IPS-20b (cell line): ENCODE data around the gene KLHDC7B.

Source experiments
- H3K27ac ChIP-seq: one replicate; pipeline ENCODE4 v1.5.1; 2013; ENCODE audit warnings: low read length
- H3K27me3 ChIP-seq: 2 replicates; pipeline ENCODE4 v1.6.1; 2013; ENCODE audit warnings: mild to moderate bottlenecking, low read length, inconsistent platforms; ENCODE audit not compliant: insufficient read depth
- H3K36me3 ChIP-seq: 2 replicates; pipeline ENCODE4 v1.6.1; 2013; ENCODE audit warnings: low read depth, mild to moderate bottlenecking, inconsistent platforms, low read length, moderate library complexity; ENCODE audit not compliant: insufficient read depth
- H3K4me1 ChIP-seq: 2 replicates; pipeline ENCODE4 v1.6.1; 2013; ENCODE audit warnings: mild to moderate bottlenecking, control low read depth, inconsistent platforms, low read length, moderate library complexity; ENCODE audit not compliant: insufficient read depth
- H3K4me3 ChIP-seq: 2 replicates; pipeline ENCODE4 v1.5.1; 2013; ENCODE audit warnings: mild to moderate bottlenecking, low read length, inconsistent platforms
- H3K9ac ChIP-seq: 2 replicates; pipeline ENCODE4 v1.6.1; 2013; ENCODE audit warnings: low read depth, mild to moderate bottlenecking, inconsistent platforms, low read length, moderate library complexity
- H3K9me3 ChIP-seq: 2 replicates; pipeline ENCODE4 v1.6.1; 2013; ENCODE audit warnings: mild to moderate bottlenecking, low read depth, low read length, inconsistent platforms; ENCODE audit not compliant: insufficient read depth

KLHDC7B gene

DNA sequence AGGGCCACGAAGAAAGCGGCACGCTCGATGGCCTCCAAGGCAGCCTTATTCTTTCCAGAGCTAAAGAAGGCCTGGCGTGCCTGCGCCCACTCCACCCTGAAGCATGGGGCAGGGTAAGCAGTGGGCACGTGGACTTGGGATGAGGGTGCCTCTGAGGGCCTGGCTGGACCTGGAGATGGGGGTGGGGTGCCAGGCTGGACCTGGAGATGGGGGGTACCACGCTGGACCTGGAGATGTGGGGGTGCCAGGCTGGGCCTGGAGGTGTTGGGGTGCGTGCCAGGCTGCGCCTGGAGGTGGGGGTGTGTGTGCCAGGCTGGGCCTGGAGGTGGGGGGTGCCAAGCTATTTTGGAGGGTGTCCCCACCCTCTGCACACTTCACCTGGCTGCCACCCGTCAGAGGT lies 27.3 kb downstream of the KLHDC7B start:
- Histone ChIP-seq H3K27me3 (no peaks in the 10 kb centered on the region), H3K4me3 (no peak overlapping the region), H3K4me1 (no peaks in the 10 kb centered on the region), H3K27ac (no peak overlapping the region), H3K36me3 (peaks cover 79% of the 10 kb centered on the region), H3K9me3 (no peaks in the 10 kb centered on the region), H3K9ac (no peak overlapping the region)

DNA sequence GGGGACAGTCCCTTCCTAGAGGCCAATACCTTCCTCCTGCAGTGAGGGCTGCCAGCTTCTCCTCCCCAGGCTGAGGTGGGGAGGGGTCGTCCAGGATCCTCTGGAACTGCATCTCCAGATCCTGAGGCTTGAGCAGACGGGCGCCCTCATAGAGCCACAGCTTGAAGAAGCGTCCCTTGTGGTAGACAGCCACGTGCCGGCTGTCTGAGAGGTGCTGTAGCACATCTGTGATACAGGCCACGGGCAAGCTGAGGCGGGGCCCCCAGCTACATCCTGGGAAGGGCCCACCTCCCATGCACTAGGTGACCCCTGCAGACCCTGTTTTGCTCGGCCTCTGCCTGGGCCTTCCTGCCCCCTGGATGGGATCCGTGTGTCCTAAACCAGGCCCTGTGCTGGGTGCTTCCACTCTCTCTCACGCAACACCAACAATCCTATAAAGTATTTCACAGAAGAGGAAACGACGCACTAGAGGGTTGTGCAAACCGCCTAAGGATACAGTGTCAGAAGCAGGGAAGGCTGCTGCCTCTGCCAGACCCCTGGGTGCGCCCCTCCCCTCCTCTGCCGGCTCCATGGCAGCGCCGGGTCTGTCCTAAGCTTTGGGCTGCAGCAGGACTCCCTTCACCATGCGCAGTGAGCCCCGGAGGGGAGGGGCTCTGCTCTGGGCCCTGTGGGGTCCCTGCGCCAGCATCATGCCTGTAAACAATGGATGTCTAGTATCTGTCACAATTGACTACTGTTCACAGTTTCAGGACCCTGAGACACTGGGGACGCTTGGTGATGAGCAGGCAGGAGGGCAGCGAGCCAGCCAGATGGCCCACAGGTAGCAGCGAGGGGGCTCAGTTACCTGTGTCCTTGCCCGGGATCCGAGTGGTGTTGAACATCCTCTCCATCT lies 28.0 kb downstream of the KLHDC7B start:
- no peak overlapping the region for H3K4me3 ChIP-seq
- H3K9me3 ChIP-seq: no peaks in the 10 kb centered on the region
- no peaks in the 10 kb centered on the region for H3K27me3 ChIP-seq
- H3K4me1 ChIP-seq: no peaks in the 10 kb centered on the region
- H3K27ac ChIP-seq: no peak overlapping the region
- no peak overlapping the region for H3K9ac ChIP-seq
- H3K36me3 ChIP-seq: peaks cover 80% of the 10 kb centered on the region

DNA sequence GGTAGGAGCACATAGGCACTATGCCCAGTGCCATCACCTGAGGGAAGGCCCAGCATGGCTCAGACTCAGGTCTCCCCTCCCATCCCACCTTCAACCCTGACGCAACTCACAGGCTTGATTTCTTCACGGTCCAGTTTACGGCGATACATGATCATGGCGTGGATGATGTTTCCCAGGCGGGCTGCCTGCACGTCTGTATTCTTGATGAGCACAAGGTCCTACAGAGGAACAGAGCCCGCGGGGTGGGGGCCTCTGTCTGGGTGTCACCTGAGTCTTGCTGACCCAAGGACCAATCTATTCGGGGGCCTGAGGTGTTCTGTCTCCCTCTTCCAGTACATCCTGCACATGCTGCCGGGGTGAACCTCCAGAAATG lies 28.7 kb downstream of the KLHDC7B start:
- Histone ChIP-seq H3K4me3 (no peak overlapping the region), H3K9me3 (no peaks in the 10 kb centered on the region), H3K9ac (no peak overlapping the region), H3K27ac (no peak overlapping the region), H3K4me1 (no peaks in the 10 kb centered on the region), H3K27me3 (no peaks in the 10 kb centered on the region), H3K36me3 (peaks cover 79% of the 10 kb centered on the region)

DNA sequence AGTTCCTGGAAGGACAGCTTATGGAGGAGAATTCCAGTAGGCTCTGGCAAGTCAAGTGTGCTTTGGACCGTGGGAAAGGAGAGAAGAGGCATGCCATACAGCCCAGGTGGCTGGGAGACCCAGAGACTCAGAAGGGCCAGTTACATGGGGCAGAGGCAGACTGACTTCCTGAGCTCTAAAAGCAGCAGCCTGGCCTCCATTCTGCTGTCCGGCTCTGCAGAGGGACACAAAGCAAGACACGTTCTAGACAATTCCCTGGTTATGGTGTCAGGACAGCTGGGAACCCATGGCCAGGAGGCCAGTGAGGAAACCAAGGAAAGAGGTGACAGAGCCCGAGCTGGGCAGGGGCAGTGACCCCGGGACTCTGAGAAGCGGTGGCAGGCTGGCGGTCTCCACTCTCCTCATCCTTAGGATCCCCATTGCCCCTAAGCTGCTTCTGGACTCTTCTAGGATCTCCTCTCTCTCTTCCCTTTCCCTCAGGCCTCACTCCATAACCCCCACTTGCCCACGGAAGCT lies 29.8 kb downstream of the KLHDC7B start:
- peaks cover 79% of the 10 kb centered on the region for H3K36me3 ChIP-seq
- H3K27me3 ChIP-seq: no peaks in the 10 kb centered on the region
- H3K9ac ChIP-seq: no peak overlapping the region
- H3K4me1 ChIP-seq: no peaks in the 10 kb centered on the region
- no peaks in the 10 kb centered on the region for H3K9me3 ChIP-seq
- H3K27ac ChIP-seq: no peak overlapping the region
- H3K4me3 ChIP-seq: no peak overlapping the region

DNA sequence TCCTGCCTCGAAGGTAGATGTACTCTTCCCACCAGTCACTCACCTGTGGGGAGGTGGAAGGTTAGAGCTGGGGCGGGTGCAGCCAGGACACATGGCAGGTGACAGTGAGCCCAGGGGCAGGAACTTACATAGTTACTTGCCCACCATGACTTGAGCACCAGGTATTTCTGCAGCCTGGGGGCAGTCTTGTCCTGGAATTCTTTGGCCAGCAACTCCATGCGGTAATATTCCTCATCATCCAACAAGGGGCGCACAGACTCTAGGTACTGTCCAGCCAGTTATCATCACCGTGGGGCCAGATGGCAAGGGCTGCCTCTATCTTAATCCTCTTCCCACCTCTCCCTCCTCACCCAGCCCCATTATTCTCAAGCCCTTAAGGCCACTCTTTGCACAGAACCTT lies 30.4 kb downstream of the KLHDC7B start:
- Histone ChIP-seq H3K27ac (no peak overlapping the region), H3K36me3 (peaks cover 79% of the 10 kb centered on the region), H3K9me3 (no peaks in the 10 kb centered on the region)

DNA sequence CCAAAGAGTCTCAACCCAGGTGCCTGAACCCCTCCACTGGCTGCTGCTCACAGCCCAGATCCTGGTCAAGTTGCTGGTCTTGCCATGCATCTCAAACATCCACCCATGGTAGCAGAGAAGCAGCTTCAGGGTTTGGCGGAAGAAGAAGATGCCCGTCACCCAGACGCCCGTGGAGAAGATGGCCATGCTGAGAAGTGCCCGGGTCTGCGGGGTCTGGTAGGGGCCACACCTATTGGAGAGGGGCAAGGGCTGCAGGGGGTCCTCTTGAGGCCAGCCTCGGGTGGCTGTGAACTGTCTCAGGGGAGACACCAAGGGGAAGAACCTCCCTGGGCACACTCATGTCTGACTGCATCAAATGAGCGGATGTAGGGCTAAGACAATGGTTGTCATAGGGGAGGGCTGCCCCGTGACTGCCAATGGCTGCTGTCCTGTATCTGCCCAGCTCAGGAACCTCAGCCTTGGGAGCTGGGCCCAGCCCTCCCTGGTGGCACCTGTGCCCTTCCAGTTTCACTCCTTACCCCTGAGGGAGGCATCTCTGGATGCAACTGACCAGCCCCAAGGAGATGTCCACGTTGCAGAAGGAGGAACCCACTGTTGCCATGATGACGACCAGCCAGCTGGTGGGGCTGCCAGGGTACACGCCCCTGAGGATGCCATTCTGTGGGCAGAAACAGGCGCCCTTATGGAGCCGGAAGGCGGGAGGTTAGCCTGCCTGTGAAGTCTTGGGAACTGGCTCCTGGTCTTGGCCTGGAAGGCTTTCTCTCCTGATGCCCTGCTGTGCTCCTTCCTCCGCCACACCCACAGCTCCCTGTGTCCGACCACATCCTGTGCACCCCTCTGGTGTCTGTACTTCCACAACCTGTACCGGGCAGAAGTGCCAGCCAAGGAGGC lies 31.4 kb downstream of the KLHDC7B start:
- Histone ChIP-seq H3K4me1 (no peaks in the 10 kb centered on the region; the same call in none of the 2 replicates), H3K9ac (no peak overlapping the region), H3K36me3 (peaks cover 71% of the 10 kb centered on the region), H3K9me3 (no peaks in the 10 kb centered on the region), H3K27me3 (no peaks in the 10 kb centered on the region), H3K27ac (no peak overlapping the region), H3K4me3 (no peak overlapping the region)

More for the DNA sequence above, 30.4 kb downstream of the KLHDC7B start:
- Histone ChIP-seq H3K9ac (no peak overlapping the region), H3K4me1 (no peaks in the 10 kb centered on the region; the same call in 1 of the 2 replicates), H3K27me3 (no peaks in the 10 kb centered on the region), H3K4me3 (no peak overlapping the region)

DNA sequence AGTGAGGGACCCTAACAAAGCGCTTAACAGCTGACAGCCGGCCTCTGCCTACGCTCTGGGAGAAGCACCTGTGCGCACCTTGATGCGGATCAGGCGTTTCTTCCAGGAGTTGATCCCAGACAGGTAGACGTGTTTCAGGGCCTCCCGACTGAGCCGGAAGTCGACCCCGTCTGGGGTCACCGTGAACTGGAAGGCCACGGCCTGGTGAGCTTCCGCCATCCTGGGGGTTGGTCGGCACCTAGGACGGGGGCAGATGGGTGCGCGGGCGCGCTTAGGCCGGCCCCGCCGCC lies 31.9 kb downstream of the KLHDC7B start:
- no peak overlapping the region for H3K9ac ChIP-seq
- no peaks in the 10 kb centered on the region for H3K27me3 ChIP-seq
- H3K4me3 ChIP-seq: no peak overlapping the region
- no peaks in the 10 kb centered on the region for H3K9me3 ChIP-seq
- H3K27ac ChIP-seq: no peak overlapping the region
- no peaks in the 10 kb centered on the region; the same call in none of the 2 replicates for H3K4me1 ChIP-seq
- H3K36me3 ChIP-seq: peaks cover 66% of the 10 kb centered on the region

DNA sequence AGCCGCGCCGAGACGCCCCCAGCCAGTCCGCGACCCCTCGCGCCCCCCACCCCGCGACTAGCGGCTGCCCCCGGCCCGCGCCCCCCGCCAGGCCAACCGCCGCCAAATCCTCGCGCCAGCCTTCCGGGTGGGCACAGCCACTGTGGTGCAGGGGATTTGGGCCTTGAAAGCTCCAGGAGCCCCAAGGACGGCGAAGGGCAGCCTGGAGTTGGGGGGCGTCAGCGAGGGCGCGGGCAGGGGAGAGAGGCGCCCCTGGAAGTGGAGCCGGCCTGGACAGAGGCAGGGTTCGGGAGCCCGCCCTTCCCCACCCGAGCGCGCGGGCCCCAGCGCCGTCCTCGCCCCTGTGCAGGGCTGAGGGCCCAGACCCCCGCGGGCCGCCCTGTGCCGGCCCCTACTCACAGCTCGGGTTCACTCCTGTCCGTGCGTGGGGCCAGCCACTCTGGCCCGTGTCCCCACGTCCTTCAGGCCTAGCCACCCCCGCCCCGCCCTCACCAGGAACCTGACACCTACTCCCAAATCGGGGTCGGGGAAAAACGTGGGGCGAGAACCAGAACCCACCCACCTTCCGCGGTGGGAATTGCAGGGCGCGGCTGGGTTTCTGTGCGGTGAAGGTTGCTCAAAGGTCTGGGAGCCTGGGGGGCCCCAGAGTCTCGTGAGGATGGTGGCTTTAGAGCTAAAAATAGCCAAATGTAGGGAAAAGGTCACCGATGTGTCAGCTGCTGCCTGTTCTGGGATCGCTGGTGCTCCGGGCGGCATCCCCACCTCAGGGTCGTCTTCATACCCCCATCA lies 32.5 kb downstream of the KLHDC7B start, which contains the start of gene CPT1B:
Gene CPT1B, minus strand, starts transcription at position 441 of the 789 bp plus-strand sequence. CDS start 512 bp downstream, outside the sequence.
- H3K27me3 ChIP-seq: no peaks in the 10 kb centered on the region
- no peak within 1 kb of the TSS for H3K4me3 ChIP-seq
- H3K9me3 ChIP-seq: no peaks in the 10 kb centered on the region
- no peak within 1 kb of the TSS for H3K9ac ChIP-seq
- no peak within 1 kb of the TSS for H3K27ac ChIP-seq
- no peaks in the 10 kb centered on the region; the same call in none of the 2 replicates for H3K4me1 ChIP-seq
- peaks cover 60% of the 10 kb centered on the region for H3K36me3 ChIP-seq

DNA sequence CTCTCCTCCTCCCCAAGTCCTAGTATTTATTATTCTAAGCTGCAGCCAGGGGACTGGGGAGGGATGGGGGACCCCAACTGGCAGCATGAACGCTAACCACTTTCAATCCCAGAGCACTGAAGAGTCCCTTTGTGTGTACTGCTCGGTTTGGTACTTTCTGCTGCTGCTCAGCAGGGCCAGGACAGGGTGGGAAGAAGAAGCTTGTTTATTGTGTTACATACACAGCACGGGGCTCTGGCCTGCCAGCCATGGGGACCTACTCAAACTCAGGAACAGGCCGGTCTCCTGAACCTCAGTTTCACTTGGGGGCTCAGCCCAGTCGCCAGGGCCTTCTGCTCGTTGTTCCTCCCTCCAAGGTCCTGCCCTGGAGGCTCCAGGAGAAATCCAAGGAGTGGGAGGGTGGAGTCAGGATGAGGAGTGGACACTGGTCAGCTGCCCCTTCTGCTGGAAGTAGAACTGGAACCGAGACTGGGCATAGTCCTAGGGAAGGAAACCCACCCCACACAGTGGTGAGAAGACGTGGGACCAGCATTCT lies 33.1 kb downstream of the KLHDC7B start:
- no peak overlapping the region for H3K4me3 ChIP-seq
- H3K27ac ChIP-seq: no peak overlapping the region
- H3K9me3 ChIP-seq: no peaks in the 10 kb centered on the region
- H3K36me3 ChIP-seq: peaks cover 55% of the 10 kb centered on the region
- peaks cover 4% of the 10 kb centered on the region for H3K27me3 ChIP-seq
- H3K9ac ChIP-seq: no peak overlapping the region
- H3K4me1 ChIP-seq: peaks cover 4% of the 10 kb centered on the region

DNA sequence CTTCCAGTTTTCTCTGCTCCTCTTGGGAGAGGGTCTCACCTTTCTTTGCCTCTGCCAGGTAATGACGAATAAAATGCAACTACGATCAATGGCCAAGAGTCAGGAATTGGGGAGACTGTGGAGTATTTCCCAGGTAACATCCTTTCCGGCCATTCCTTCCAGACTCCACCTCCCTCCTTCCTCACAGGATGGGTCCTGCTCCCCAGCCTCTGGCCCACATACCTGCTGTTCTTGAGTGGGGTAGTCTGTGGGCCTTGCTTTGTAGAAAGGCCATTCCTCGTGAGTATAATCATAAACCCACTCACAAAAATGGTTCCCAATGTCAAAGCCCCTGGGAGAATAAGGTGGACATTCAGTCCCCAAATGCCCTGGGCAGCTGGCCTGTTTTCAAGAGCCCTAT lies 34.1 kb downstream of the KLHDC7B start:
- H3K27ac ChIP-seq: no peak overlapping the region
- peaks cover 46% of the 10 kb centered on the region for H3K36me3 ChIP-seq
- H3K9me3 ChIP-seq: no peaks in the 10 kb centered on the region
- peaks cover 5% of the 10 kb centered on the region for H3K27me3 ChIP-seq
- no peak overlapping the region for H3K4me3 ChIP-seq
- H3K4me1 ChIP-seq: peaks cover 8% of the 10 kb centered on the region
- no peak overlapping the region for H3K9ac ChIP-seq
